SJSA1 (cell line): ENCODE results near the gene LGI4. TPM values are rescaled to one million over a fixed set of nuclear protein-coding genes. Genes with fewer than 3 reads are reported as not detected.

Source experiments
- DNase-seq, 2 experiments: peaks; one replicate each; pipeline ENCODE4 v3.0.0-alpha.2; 2015 to 2020; ENCODE audit warnings: low spot score in 2 of 2, low read depth in 1 of 2
- H3K27ac ChIP-seq: fragments of 250-450 bp; sonication (Bioruptor Pico); 2 replicates; pipeline ENCODE4 v1.5.1; 2020; ENCODE audit warnings: mild to moderate bottlenecking, moderate library complexity
- H3K27me3 ChIP-seq: fragments of 250-450 bp; sonication (Bioruptor Pico); replicated peaks from 2 replicates; pipeline ENCODE4 v1.5.1; 2020; ENCODE audit warnings: mild to moderate bottlenecking, moderate library complexity
- H3K36me3 ChIP-seq: fragments of 250-450 bp; sonication (Bioruptor Pico); 2 replicates; pipeline ENCODE4 v1.5.1; 2020; ENCODE audit warnings: mild to moderate bottlenecking
- H3K4me1 ChIP-seq: fragments of 250-450 bp; sonication (Bioruptor Pico); replicated peaks from 2 replicates; pipeline ENCODE4 v1.6.1; 2021; ENCODE audit warnings: mild to moderate bottlenecking
- H3K4me3 ChIP-seq: fragments of 250-450 bp; sonication (Bioruptor Pico); 2 replicates; pipeline ENCODE4 v1.5.1; 2020; ENCODE audit warnings: mild to moderate bottlenecking
- H3K9me3 ChIP-seq: fragments of 250-450 bp; sonication (Bioruptor Pico); replicated peaks from 2 replicates; pipeline ENCODE4 v1.5.1; 2020; ENCODE audit warnings: mild to moderate bottlenecking
- total RNA-seq: library from RNA; depleted of rRNA; stranded (reverse); fragments of >200 nt; shearing (Covaris generic); gene quantifications from 2 replicates; pipeline ENCODE4 v1.2.3, GENCODE V29; 2014

The LGI4 gene
- total RNA-seq, 1 experiment from 2014 or later: not detected

GRCh38 chr19:35167251-35168119, 32.6 kb upstream of the LGI4 start:
- Histone ChIP-seq H3K4me1 (no peaks in the 10 kb centered on the region), H3K9me3 (0 out of 2 replicates have a peak, but pooled peaks cover 3% of the 10 kb centered on the region), H3K27me3 (no peaks in the 10 kb centered on the region), H3K27ac (no peak overlapping the region), H3K4me3 (no peak overlapping the region), H3K36me3 (peaks cover 49% of the 10 kb centered on the region)
- peak in 1 of 2 experiments; percentile 36 for DNase-seq

GRCh38 chr19:35166100-35167063, 31.5 kb upstream of the LGI4 start:
- Histone ChIP-seq H3K9me3 (peaks cover 3% of the 10 kb centered on the region; the same call in 1 of the 2 replicates), H3K4me1 (no peaks in the 10 kb centered on the region), H3K27ac (no peak overlapping the region), H3K4me3 (no peak overlapping the region), H3K36me3 (peaks cover 60% of the 10 kb centered on the region), H3K27me3 (no peaks in the 10 kb centered on the region)
- no peak for DNase-seq

DNA sequence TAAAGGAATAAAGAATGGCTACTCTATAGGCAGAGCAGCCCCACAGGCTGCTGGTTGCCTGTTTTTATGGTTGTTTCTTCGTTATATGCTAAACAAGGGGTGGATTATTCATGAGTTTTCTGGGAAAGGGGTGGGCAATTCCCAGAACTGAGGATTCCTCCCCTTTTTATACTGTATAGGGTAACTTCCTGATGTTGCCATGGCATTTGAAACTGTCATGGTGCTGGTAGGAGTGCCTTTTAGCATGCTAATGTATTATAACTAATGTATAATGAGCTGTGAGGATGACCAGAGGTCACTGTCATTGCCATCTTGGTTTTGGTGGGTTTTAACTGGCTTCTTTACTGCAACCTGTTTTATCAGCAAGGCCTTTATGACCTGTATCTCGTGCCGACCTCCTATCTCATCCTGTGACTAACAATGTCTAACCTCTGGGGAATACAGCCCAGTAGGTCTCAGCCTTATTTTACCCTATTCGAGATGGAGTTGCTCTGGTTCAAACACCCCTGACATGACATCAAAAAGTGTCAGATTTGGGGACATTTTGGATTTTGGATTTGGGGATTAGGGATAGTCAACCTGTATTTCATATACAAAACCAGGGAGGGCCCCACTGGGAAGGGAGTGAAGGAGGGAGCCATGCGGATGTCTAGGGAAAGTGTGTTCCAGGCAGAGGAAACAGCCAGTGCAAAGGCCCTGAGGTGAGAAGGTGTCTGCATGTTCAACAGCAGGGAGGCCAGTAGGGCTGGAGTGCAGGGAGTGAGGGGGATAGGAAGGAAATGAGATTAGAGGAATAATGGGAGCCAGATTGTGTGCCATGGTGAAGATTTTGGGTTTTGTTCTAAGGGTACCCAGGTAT, 30.6 kb upstream of the LGI4 start:
- no peak overlapping the region for H3K4me3 ChIP-seq
- H3K27ac ChIP-seq: no peak overlapping the region
- peaks cover 68% of the 10 kb centered on the region for H3K36me3 ChIP-seq
- no peak for DNase-seq
- H3K4me1 ChIP-seq: no peaks in the 10 kb centered on the region
- peaks cover 3% of the 10 kb centered on the region; the same call in 1 of the 2 replicates for H3K9me3 ChIP-seq
- no peaks in the 10 kb centered on the region for H3K27me3 ChIP-seq

- Histone ChIP-seq H3K27ac (no peak overlapping the region), H3K9me3 (peaks cover 3% of the 10 kb centered on the region; the same call in 1 of the 2 replicates), H3K4me1 (no peaks in the 10 kb centered on the region), H3K36me3 (peaks cover 77% of the 10 kb centered on the region), H3K4me3 (no peak overlapping the region), H3K27me3 (no peaks in the 10 kb centered on the region)
- no peak for DNase-seq
Measured at GRCh38 chr19:35164418-35164817, 29.6 kb upstream of the LGI4 start.

DNA sequence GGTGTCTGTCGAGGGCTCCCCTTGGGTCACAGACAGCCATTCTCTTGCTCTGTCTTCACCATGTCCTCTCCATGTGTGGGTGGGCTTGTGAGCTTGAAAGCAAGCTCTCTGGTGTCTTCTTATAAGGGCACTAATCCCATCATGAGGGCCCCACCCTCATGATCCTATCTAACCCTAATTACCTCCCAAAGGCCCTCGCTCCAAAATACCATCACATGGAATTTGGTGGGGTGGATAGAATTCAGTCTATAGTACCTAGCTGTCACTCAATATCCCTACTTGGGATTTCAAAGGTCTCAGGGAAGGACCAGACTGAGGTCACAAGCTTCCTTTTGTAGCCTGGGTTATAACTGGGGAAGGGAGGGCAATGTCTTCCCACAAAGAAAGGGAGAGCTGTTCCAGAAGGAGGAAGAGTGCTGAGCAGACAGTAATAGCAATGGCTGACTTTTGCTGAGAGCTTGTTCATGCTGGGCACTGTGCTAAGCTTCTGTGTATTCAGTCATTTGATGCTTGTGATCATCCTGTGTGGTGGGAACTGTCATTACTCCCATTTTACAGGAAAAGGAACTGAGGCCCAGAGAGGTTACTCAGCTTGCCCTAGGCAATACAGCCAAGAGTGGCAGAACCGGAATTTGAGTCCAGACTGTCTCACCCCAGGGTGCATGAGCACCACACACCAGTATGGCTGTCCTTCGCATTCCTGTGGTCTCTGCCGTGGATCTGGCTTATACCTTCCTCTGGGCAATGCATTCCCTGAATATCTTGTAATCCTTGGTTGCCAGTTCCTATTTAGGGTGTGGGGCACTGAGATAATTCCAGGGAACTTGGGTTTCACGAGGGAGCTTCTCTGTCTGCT, 27.8 kb upstream of the LGI4 start:
- Histone ChIP-seq H3K4me1 (no peaks in the 10 kb centered on the region), H3K27ac (no peak overlapping the region), H3K9me3 (peaks cover 3% of the 10 kb centered on the region; the same call in 1 of the 2 replicates), H3K4me3 (no peak overlapping the region), H3K27me3 (no peaks in the 10 kb centered on the region), H3K36me3 (peaks cover 86% of the 10 kb centered on the region)
- no peak for DNase-seq

DNA sequence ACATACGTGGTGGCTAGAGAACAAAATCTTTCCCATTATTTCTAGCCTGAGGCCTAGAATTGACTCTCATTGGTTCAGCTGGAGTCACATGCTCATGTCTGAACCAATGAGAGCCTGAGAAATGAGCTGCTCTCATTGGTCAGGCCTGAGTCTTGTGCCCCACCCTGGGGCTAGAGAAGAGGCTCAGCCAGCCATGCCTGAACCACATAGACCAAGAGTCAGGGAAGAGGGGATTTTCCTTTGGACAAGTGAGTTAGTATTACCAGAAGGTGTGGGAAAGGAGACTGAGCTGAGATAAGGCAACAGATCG, 26.5 kb upstream of the LGI4 start:
- no peaks in the 10 kb centered on the region for H3K4me1 ChIP-seq
- no peak for DNase-seq
- peaks cover 88% of the 10 kb centered on the region for H3K36me3 ChIP-seq
- H3K4me3 ChIP-seq: no peak overlapping the region
- H3K27ac ChIP-seq: no peak overlapping the region
- H3K9me3 ChIP-seq: peaks cover 3% of the 10 kb centered on the region; the same call in 1 of the 2 replicates
- H3K27me3 ChIP-seq: no peaks in the 10 kb centered on the region

- Histone ChIP-seq H3K27ac (no peak overlapping the region), H3K4me1 (peaks cover 2% of the 10 kb centered on the region), H3K36me3 (peaks cover 86% of the 10 kb centered on the region), H3K27me3 (no peaks in the 10 kb centered on the region), H3K9me3 (peaks cover 3% of the 10 kb centered on the region; the same call in 1 of the 2 replicates), H3K4me3 (no peak overlapping the region)
- no peak for DNase-seq
Measured at GRCh38 chr19:35160629-35161433, 26.0 kb upstream of the LGI4 start.

DNA sequence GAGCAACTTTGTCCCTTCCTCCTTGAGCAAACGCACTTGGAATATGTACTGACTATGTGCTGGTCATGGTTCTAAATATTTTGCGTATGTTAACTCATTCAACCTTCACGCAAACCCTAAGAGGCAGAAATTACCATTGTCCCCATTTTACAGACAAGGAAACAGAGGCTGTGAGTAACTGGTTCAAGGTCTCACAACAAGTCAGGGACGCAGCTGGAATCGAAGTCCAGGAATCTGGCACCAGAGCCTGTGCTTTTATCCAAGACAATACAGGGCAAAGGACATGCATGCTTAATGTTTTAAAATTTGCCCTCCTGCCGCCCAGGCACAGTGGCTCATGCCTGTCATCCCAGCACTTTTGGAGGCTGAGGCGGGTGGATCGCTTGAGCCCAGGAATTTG, 24.7 kb upstream of the LGI4 start:
- peaks cover 78% of the 10 kb centered on the region for H3K36me3 ChIP-seq
- H3K4me3 ChIP-seq: no peak overlapping the region
- peaks cover 3% of the 10 kb centered on the region; the same call in 1 of the 2 replicates for H3K9me3 ChIP-seq
- DNase-seq: no peak
- H3K4me1 ChIP-seq: peaks cover 10% of the 10 kb centered on the region
- no peak overlapping the region for H3K27ac ChIP-seq
- H3K27me3 ChIP-seq: no peaks in the 10 kb centered on the region

DNA sequence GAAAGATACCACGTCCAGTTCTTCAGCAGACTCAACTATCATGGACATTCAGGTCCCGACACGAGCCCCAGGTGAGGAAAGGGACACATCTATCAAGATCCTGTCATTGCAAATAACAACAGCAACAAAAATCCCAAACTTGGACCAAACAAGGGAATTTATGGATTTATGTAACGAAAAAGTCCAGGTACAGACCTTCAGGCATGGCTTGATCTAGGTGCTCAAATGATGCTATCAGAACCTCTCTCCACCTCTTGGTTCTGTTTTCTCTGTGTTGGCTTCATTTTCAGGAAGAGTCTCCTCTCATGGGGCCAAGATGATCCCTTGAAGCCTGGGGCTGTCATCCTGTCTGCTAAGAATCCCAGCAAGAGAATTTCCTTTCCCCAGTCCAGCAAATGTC, 22.6 kb upstream of the LGI4 start:
- no peak overlapping the region for H3K4me3 ChIP-seq
- H3K4me1 ChIP-seq: peaks cover 21% of the 10 kb centered on the region
- peaks cover 60% of the 10 kb centered on the region for H3K36me3 ChIP-seq
- no peak overlapping the region for H3K27ac ChIP-seq
- DNase-seq: no peak
- H3K27me3 ChIP-seq: no peaks in the 10 kb centered on the region
- no peaks in the 10 kb centered on the region; the same call in 1 of the 2 replicates for H3K9me3 ChIP-seq

DNA sequence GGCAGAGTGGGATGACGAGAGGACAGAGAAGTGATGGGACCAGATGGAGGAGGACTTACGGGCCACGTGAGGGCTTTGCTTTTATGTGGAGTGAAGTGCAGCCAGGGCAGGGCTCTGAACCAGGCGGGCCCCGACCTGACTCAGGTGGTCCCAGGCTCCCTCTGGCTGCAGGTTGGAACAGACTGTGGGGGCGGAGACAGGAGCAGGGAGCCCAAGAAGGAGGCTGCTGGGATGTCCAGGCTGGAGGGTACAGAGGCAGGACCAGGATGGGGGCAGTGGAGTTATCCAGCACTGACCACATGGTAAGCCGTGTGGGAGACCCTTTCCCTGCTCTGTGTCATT, 21.8 kb upstream of the LGI4 start:
- Histone ChIP-seq H3K27me3 (no peaks in the 10 kb centered on the region), H3K27ac (no peak overlapping the region), H3K36me3 (peaks cover 52% of the 10 kb centered on the region), H3K4me1 (peaks cover 21% of the 10 kb centered on the region), H3K4me3 (no peak overlapping the region), H3K9me3 (no peaks in the 10 kb centered on the region; the same call in 1 of the 2 replicates)
- DNase-seq: no peak

DNA sequence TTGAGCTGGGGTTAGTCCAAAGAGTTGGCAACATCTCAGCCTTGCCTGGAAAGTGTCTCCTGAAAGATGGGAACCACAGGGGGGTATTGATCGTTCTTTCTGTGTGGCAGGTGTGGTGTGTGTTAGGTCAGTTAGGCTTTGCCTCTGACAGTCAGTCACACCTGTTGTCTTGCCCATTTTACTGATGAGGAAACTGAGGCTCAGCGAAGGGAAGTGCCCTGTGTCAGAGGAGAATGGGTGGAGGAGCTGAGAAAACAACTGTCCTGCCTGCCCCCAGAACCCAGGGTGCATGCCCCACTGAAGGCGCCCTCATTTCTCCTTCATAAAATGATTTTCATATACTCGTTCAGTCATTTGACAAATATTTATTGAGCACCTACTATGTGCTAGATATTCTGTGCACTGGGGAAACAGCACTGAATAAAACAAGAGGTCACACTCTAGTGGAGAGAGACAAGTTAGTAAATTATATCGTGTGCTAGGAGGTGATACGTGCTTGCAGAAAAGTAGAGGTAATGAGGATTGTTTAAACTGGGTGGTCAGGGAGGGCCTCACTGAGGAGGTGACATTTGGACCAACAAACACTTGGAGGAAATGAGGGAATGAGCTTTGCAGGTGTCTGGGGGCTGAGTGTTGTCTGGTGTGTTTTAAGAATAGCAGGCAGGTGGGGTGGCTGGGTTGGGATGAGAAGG, 21.3 kb upstream of the LGI4 start:
- peak overlapping the region; percentile 68; the same call in 1 of the 2 replicates for H3K4me3 ChIP-seq
- H3K27me3 ChIP-seq: no peaks in the 10 kb centered on the region
- no peak for DNase-seq
- H3K9me3 ChIP-seq: no peaks in the 10 kb centered on the region; the same call in 1 of the 2 replicates
- peaks cover 21% of the 10 kb centered on the region for H3K4me1 ChIP-seq
- H3K36me3 ChIP-seq: peaks cover 47% of the 10 kb centered on the region
- H3K27ac ChIP-seq: no peak overlapping the region
